DMS 273 (cell line): ENCODE data around the gene HYOU1.
"Not testable (repeated sequence)": the region's sequence is repeated elsewhere in the genome, so short reads cannot be mapped to it uniquely, and the experiment has no call there.

Experiments used
- DNase-seq: peaks from one replicate; lab custom pipeline; 2025; ENCODE audit not compliant: unreplicated experiment; lab: John Stamatoyannopoulos, UW

Gene HYOU1

DNA sequence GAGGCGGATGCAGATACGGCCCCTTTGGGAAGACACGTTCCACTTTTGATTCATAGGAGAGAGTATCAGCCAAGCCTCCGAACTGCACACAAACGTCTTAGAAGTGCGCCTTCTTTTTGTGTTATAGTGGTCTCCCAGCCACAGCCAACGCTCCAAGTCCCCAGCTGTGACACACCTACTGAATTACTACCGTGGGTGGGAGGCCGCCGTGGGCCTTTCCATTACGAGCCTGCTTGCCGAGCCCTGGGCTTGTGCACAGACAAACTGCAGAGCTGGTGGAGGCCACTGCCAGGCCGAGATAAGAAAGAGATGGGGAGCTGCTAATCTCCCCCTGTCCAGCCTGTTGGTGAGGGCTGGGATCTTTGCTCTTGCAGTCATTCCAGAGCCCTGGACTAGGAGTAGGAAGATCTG lies 28.4 kb upstream of the HYOU1 start:
- DNase-seq, result peak; percentile 42

DNA sequence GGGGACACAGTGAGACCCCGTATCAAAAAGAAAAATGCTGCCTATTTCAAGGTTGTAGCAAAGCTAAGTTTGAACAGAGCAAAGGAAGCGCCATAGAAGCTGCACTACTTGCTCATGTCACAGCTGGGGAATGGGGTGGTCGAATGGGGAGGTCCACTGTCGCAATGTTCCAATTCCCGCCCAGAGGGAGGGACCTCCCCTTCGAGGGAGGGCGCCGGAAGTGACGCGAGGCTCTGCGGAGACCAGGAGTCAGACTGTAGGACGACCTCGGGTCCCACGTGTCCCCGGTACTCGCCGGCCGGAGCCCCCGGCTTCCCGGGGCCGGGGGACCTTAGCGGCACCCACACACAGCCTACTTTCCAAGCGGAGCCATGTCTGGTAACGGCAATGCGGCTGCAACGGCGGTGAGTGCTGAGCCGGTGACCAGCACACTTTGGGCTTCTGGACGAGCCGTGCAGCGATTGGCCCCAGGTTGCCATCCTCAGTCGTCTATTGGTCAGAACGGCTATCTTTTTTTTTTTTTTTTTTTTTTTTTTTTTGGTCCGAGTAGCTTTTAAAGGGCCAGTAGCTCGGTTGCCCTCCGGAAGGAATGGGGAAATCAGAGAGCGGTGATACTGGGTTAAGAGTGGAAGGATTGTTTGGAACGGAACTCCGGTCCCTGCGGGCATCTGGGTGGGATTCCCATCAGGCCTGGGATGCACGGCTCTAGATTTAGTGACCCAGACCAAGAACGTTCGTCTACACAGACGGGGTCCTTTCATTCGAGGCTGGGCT lies 27.8 kb upstream of the HYOU1 start, which contains the start of gene HMBS:
TSS of gene HMBS (plus strand) at position 219 of the 774 bp plus-strand sequence. CDS start at position 372, 153 bp downstream.
- DNase-seq, result peak; percentile 95

DNA sequence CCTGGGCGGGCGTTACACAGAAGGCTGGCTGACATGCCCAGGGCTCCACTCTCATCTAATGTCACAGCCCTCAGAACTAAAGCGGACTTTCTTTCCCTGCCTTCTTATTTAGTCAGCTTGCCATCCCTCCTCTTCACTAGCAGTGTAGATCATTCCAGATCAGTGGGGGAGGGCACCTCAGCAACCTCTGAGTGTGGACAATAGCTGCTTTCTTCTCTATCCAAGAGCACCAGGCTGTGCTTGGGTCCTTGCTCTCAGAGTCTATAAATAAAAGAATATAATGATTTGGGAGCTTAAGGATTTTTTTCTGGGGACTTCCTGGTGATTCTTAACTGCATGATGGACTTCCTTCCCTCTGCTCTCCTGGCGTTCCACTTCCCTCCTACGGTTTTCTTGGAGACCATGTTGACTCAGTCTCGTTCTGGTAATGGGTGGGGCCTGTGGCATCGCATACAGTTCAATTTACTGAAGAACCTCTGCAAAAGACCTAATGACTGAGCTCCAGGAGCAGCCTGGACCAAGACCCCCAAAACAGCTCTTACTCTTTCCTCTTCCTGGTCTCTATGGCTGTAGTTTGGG lies 24.8 kb upstream of the HYOU1 start:
- DNase-seq, result no peak

DNA sequence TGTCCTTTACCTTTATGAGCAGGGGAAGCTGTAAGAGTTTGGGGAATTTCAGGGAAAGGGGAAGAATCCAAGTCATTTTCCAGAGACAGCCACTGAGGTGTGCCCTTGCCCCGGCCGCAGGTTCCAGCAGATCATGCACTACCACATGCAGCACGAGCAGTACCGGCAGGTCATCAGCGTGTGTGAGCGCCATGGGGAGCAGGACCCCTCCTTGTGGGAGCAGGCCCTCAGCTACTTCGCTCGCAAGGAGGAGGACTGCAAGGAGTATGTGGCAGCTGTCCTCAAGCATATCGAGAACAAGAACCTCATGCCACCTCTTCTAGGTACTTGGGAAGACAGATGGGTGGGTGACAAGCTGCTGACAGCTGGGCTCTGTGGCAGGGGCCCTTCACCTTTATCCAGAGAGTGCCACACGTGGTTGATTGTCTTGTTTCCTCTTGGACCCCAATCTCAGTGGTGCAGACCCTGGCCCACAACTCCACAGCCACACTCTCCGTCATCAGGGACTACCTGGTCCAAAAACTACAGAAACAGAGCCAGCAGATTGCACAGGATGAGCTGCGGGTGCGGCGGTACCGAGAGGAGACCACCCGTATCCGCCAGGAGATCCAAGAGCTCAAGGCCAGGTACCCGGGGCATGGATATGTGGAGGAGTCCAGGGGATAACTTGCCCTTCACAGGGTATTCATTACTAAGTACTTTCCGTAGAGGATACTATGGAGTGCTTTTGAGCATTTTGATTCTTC lies 21.8 kb upstream of the HYOU1 start:
- DNase-seq, result no peak

DNA sequence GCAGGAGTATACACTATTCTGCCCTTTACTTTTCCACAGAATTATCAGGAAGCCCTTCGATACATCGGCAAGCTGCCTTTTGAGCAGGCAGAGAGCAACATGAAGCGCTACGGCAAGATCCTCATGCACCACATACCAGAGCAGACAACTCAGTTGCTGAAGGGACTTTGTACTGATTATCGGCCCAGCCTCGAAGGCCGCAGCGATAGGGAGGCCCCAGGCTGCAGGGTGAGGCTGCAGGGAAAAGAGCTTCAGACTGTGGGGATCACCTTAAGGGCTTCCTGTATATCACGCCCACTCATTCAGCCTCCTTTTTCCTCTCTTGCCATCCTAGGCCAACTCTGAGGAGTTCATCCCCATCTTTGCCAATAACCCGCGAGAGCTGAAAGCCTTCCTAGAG lies 20.8 kb upstream of the HYOU1 start:
- no peak for DNase-seq

DNA sequence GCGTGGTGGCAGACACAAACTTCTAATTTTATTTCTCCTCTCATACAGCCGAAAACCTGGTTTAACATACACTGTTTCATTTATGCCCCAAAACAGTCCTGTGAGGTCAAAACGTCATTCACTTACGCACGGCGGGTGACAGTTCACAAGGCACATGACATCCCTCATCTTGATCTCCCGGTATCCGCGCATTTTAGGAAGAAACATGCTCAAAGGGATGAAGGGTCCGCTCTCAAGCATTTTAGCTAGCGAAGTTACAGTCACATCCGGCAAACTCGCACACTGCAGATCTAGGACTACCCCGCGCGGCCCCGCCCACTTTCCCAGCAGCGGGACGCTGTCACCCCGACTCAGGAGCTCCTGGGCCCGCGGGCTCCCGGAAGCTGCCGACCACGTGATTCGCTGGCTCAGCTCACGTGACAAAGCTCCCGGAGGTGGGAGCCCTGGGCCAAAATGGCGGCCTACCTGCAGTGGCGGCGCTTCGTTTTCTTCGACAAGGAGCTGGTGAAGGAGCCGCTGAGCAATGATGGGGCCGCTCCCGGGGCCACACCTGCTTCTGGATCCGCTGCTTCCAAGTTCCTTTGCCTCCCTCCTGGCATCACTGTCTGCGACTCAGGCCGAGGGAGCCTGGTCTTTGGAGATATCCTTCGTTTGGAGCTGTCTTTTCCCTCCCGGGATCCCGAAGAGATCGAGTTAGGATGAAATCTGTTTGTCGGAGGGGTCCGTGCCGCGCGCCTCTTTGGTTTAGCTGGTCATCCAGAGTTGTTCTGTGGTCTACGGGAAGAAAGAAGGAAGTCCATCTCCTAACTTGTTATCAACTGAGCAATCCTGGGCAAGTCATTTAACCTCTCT lies 10.6 kb upstream of the HYOU1 start, which contains the start of gene VPS11:
TSS of gene VPS11 (plus strand) at position 448 of the 852 bp plus-strand sequence. CDS start at position 454, 6 bp downstream.
- DNase-seq, result peak; percentile 97

DNA sequence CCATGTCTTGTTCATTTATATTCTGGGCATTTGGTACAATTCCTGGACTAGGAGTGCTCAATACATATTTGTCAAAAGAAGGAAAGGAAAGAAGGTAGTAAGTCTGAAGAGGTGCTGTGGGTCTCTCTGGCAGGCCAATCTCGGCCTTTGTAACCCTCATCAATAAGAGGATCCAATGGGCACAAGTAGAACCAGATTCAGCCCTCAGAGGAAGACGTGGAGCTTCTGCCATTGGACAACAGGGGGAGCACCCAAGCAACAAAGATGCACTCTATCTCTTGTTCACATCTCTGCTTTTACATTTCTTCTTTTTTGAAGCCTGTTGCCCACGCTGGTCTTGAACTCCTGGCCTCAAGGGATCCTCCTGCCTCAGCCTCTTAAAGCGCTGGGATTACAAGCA lies 8.4 kb upstream of the HYOU1 start:
- peak; percentile 41 for DNase-seq

DNA sequence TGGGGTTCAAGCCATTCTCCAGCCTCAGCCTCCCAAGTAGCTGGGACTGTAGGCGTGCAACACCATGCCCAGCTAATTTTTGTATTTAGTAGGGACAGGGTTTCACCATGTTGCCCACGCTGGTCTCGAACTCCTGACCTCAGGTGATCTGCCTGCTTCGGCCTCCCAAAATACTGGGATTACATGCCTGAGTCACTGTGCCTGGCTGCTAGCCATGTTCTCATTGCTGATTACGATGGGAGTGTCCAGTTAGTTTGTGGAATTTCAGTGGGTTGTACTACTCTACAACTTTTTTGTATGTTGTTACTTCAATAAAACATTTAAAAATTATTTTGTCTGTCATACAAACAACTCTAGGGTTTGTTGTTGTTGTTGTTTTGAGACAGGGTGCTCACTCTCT lies 5.8 kb upstream of the HYOU1 start:
- DNase-seq, result no peak

DNA sequence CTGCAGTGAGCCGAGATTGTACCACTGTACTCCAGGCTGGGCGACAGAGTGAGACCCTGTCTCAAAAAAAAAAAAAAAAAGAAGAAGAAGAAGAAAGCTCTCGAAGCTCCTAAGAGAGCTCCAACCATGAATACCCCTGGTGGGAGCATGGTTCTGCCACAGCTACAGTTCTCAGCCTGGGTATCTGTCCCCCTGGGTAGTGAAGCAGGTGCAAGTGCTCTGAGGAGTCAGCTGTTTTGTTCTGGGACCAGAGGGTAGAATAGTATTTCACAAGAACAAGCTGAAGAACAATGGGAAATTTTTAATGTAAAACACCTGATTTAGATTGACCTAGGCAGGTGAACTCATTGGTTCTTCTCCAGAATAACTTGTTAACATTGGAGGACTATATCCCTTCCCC lies 4.3 kb upstream of the HYOU1 start:
- no peak for DNase-seq

DNA sequence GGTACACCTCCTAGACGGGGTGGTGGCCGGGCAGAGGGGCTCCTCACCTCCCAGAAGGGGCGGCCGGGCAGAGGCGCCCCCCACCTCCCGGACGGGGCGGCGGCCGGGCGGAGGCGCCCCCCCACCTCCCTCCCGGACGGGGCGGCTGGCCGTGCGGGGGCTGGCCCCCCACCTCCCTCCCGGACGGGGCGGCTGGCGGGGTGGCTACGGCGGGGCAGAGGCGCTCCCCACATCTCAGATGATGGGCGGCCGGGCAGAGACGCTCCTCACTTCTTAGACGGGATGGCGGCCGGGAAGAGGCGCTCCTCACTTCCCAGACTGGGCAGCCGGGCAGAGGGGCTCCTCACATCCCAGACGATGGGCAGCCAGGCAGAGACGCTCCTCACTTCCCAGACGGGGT lies 2.1 kb upstream of the HYOU1 start:
- not testable (repeated sequence) for DNase-seq

DNA sequence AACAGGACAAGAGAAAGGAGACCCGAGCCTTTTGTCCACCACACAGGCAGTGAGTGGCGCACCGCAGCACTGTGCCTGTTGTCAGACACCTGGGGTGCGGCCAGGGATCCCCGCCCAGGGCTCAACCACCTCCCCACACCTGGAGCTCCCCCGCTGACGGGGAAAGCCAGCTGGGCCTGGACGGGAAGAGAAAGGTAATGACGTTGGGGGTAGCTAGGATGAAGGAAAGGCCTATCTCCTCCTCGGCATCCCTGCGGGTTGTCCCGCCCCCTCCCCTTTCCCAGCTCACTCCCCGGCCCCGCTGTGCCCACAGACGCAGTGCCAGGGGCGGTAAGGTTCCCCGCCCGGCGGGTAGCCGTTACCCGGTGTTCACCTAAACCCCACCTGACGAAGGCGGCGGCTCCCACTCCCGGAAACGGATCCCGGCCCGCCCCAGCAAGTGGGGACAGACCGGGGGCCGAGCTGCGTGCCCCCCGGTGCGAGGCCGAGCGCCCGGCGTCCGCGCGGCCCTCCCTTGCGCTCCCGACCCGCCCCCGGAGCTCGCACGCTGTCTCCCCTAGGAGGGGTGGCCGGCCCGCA lies 495 bp downstream of the HYOU1 start:
- DNase-seq, result peak; percentile 42

DNA sequence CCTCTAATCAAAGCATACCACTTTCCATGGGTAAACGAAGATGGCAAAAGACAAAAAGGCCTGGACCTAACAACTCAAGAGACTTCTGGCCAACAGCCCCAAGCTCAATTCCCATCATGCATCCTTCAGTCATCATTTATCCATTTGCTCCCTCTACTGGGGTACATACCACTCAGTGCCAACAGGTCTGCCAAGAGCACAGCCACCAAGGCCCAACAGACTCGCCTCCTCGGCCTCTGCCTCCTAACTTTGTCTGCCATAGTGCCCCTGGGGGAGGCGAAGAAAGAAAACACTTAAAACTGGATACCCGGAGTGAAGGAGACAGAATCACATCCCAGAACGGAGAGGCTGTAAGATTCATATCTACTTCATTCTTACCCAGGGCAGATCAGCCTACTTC lies 1.1 kb downstream of the HYOU1 start:
- peak; percentile 45 for DNase-seq

DNA sequence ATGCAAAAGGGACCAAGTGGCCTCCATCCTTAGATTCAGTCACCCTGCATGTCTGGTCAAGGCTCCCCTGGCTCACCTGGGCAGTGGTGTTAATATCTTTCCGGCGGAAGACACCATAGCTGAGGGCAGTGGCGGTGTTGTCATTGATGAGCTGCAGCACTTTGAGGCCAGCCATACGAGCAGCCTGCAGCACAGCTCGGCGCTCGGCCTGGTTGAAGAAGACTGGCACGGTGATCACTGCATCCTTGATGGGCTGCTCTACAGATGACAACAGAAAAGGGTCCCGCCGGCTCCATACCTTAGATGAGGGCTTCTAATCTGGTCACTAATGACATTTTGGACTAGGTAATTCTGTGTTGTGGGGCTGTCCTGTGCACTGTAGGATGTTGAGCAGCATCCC lies 2.6 kb downstream of the HYOU1 start:
- no peak for DNase-seq

DNA sequence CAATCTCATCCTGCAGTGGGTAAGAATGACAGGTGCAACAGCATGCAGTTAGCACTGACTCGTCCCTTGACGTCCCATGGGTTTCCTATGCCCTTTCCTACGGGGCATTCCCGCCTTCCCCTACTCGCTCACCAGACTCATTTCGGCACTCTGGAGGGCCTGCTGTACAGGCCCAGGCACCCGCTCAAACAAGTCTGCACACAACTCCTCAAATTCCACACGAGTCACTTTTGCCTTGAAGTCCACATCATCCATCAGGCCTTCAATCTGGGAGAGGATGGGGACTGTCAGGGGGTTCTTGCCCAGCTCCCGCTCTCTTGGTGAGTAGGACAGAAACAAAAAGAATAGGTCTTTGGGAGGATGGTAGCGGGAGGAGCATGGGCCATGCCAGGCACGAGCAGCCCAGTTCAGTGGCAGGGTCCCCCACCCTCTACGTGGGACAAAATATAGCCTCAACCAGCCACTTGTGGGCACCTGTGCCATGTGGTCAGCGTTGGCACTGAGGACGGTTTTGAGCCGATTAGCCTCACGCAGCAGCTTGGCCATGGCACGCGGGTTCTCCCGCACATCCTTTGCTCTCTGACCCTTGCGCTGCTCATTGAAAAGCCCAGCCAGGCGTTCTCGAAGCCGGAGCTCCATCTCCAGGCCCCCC lies 4.7 kb downstream of the HYOU1 start:
- DNase-seq, result no peak

DNA sequence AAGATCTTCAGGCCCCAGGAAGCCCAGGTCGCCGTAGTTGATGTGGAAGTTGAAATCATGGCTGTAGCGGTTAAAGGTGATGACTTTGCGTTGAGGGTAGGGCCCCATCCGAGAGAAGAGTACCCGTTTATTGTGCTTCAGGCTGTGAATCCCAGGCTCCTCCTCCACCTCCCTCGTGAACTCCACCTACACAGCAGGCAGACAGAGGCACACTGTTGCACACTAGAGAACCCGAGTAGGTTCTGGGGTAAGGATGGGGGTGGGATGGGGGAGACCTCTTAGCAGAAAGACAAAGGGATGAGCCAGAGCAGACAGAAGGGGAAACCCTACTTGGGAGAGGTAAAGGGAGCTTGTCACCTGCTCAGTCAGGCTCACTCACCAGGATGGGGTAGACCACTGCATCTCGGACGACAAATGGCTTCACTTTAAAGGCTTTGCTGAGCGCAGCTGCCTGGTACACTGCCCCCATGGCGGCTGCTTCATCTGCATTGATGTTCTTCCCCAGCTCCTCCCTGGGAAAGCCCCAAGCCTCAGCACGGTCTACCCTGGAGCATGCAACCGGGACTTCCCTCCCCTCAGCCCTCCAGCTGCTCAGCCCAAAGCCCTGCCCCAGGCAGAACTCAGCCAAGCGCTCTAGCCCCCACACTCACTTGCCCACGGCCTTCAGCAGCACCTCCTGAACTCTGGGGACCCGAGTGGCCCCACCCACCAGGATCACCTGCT lies 5.4 kb downstream of the HYOU1 start:
- no peak for DNase-seq

DNA sequence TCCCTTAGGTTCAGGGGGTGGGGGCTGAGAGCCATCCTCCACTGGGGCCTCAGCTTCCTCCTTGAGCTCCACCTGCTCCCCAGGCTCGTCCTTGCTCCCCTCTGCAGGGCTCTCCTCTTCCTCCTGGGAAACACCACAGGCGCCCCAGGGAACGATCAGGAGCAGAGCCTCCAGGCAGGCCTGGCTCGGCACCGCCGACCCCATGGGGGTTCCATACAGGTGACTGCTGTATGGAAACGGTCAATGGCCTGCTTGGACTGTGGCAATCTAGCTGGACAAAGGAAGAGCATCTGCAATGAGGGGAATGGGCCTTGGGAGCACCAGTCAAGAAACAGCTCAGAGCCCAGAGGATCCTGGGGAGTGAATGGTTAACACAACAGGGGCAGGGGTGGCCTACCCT lies 7.9 kb downstream of the HYOU1 start:
- DNase-seq, result no peak

DNA sequence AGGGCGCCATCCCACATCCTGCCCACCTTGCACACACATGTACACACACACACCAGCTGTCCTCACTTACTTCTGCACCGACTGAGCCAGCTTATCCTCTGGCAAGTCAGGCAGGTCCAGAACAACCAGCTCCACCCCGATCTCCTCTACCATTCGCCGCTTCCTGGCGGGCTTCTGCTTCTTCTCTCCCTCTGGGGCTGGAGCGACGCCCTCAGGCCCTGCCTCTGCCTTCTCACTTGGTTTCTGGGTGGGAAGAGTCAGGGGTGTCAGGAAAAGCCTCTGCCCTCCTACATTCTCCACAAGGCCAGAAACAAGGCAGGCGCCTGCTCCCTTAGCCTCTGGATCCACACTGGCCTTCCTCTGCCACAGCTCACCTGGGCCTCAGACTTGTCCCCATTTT lies 8.4 kb downstream of the HYOU1 start:
- no peak for DNase-seq

DNA sequence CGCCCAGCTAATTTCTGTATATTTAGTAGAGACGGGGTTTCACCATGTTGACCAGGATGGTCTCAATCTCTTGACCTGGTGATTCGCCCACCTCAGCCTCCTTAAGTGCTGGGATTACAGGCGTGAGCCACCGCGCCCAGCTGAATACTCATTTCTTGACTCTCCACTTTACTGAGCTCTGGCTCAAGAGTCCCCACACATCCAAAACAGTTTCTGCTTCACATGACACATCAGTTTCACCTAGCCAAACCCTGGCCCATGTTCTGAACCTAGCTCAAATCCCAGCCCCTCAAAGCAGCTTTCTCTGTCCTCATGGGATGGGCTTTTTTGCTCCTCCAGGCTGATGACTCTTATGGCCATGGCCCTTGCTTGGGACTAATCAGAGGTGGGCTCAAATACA lies 9.8 kb downstream of the HYOU1 start:
- no peak for DNase-seq

DNA sequence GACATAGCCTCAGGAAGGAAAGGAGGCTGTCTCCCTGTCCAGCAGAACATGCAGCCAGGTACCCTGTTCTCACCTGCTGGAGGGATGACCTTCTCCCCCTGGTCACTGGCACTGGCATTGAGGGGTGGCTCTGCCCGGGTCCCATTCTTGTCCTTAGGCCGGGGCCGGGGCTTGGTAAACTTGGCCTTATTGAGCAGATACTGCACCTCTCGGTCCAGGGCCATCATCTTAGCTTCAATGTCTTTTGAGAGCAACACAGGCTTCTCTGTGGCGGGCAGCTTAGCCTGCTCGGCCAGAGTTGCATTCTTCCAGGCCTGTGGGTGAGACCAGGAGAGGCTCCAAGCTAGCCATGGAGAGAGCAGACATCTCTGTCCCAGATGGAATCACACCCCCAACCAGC lies 10.5 kb downstream of the HYOU1 start:
- DNase-seq, result no peak

DNA sequence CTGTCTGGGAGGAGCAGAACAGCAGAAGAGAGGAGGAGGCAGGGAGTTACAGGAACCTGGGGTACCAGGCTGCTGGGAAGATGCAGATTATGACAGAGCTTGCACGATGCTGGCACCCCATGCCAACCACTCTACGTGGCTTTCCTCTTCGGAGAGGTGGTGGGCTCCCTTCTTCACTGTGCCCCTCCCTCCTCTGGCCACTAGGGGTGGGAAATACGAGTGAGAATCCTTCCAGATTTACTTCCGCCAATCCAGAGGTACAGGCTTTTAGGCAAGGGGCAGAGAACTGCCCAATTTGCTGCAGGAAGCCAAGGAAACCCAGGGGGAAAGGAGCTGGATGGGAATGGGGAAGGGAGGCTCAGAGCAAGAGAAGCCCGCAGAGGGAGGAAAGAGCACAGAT lies 12.3 kb downstream of the HYOU1 start:
- DNase-seq, result peak; percentile 29
